Natural killer cell (primary cell): Measurements from ENCODE around the gene SKI. TPM values are rescaled to one million over a fixed set of nuclear protein-coding genes. Genes with fewer than 3 reads are reported as not detected.

ENCODE experiments used
- ATAC-seq, 3 donors: fragments of 150-1000 bp in 2 of 3; fragments of 200-7000 bp in 1 of 3; cut with Tn5 transposase; 1 replicate in 1 of 3; 2 replicates in 2 of 3; pipeline ENCODE4 v1.10.0; 2021; ENCODE audit warnings: mild to moderate bottlenecking in 2 of 3, moderate library complexity in 2 of 3
- DNase-seq, 2 donors: peaks; one replicate each; pipeline versions ENCODE4 v3.0.0 to v3.0.0-alpha.2; 2013 to 2021; ENCODE audit warnings: mixed read lengths in 1 of 2
- H3K27ac ChIP-seq: one replicate; pipeline ENCODE4 v1.5.1; 2013; ENCODE audit warnings: mild to moderate bottlenecking, low read length
- H3K27me3 ChIP-seq: one replicate; pipeline ENCODE4 v1.6.1; 2013; ENCODE audit warnings: low read length; ENCODE audit not compliant: control insufficient read depth, insufficient read depth
- H3K36me3 ChIP-seq: one replicate; pipeline ENCODE4 v1.6.1; 2013; ENCODE audit warnings: low read length; ENCODE audit not compliant: control insufficient read depth, insufficient read depth
- H3K4me1 ChIP-seq: one replicate; pipeline ENCODE4 v1.6.1; 2013; ENCODE audit warnings: low read length; ENCODE audit not compliant: control insufficient read depth, insufficient read depth
- H3K4me3 ChIP-seq: one replicate; pipeline ENCODE4 v1.5.1; 2013; ENCODE audit warnings: low read length
- H3K9me3 ChIP-seq: one replicate; pipeline ENCODE4 v1.6.1; 2013; ENCODE audit warnings: low read length; ENCODE audit not compliant: control insufficient read depth, insufficient read depth
- H3K27ac Mint-ChIP-seq, 2 donors: one replicate each; pipeline ENCODE4 v1.8.0; 2022; ENCODE audit warnings: mild to moderate bottlenecking in 2 of 2, mixed read lengths in 2 of 2, moderate library complexity in 1 of 2
- H3K27me3 Mint-ChIP-seq, 2 donors: one replicate each; pipeline ENCODE4 v1.8.0; 2022; ENCODE audit warnings: low read depth in 2 of 2, mixed read lengths in 2 of 2
- H3K36me3 Mint-ChIP-seq: one replicate; pipeline ENCODE4 v1.8.0; 2022; ENCODE audit warnings: mixed read lengths
- H3K4me1 Mint-ChIP-seq, 2 donors: one replicate each; pipeline ENCODE4 v1.8.0; 2022; ENCODE audit warnings: mixed read lengths in 2 of 2
- H3K4me3 Mint-ChIP-seq: one replicate; pipeline ENCODE4 v1.8.0; 2022; ENCODE audit warnings: mild to moderate bottlenecking, moderate library complexity, mixed read lengths
- H3K9me3 Mint-ChIP-seq, 2 donors: one replicate each; pipeline ENCODE4 v1.8.0; 2022; ENCODE audit warnings: mixed read lengths in 2 of 2
- WGBS: methylation state at CpG from one replicate; pipeline ENCODE4 v1.1.7; 2013; ENCODE audit warnings: missing lambda C conversion rate; ENCODE audit not compliant: insufficient coverage; 5-methylcytosine and 5-hydroxymethylcytosine counted together
- intact Hi-C: fragments of 100-400 bp; cut with micrococcal nuclease; formaldehyde crosslinking; loops from one replicate; pipeline ENCODE4 v1.14.2; 2022
- total RNA-seq, 4 donors: library from RNA; stranded (reverse); fragments of 120-200 nt in 1 of 4; gene quantifications; one replicate each; pipeline versions ENCODE4 v1.2.3 to v1.2.4, GENCODE V29; 2013 to 2022
- TF ChIP-seq, protein P1 (sequence below): fragments of 200-600 bp; IDR thresholded peaks from one replicate; pipeline ENCODE4 v1.8.0; 2022; ENCODE audit warnings: antibody characterized with exemption

SKI gene
- total RNA-seq, 3 donors from 2014 or later (not counting 1 experiment from before 2014, with no cell fraction given): 96.9 to 145 (median 140) TPM

DNA sequence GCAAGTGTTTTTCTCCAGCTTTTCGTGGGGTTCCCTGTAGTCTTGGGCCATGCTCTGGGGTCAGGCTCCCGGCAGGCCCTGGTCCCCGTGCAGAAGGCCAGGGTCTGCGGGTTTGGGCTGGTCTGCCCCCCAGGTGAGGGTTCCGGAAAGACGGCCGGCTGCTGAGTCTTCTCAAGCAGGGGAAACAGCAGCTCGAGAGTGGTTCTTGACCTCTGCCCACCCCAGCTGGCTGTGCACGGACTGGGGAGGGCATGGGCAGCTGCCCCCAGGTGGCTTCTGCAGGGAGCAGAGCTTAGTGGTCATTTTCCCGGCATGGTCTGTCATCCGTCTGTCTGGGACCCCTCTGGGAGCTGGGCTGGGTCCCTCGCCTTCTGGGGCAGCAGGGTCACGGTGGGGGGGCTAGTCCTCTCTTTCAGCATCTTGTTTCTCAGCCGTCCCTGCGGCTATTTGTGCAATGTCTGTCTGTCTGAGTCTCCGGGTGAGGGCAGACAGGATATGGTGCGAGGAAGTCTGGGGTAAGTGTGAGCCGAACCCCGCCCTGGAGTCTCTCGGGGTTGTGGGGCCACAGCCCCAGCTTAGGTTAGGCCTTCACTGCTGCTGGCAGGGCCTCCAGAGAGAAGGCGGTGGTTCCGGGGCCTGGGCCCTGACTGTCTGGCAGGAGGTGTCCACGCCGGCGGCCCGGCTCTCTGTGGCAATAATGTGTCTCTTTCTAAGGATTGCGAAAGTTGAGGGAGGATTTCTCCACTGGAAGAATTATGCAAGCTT is 6.1 kb downstream of the SKI start:
- Mint-ChIP-seq H3K4me3 (peak overlapping the region; percentile 93), H3K27ac (peak overlapping the region; percentile 88 to 97), H3K4me1 (peaks cover 61 to 70% of the 10 kb centered on the region in 2 donors), H3K36me3 (no peaks in the 10 kb centered on the region), H3K9me3 (no peaks in the 10 kb centered on the region), H3K27me3 (no peaks in the 10 kb centered on the region)
- H3K27me3 ChIP-seq: no peaks in the 10 kb centered on the region
- no peaks in the 10 kb centered on the region for H3K36me3 ChIP-seq
- ATAC-seq (peak; percentile 75 to 89 (median 77)), DNase-seq (peak; percentile 76 to 92)
- no peaks in the 10 kb centered on the region for H3K9me3 ChIP-seq
- peaks cover 98% of the 10 kb centered on the region for H3K4me1 ChIP-seq
- intact Hi-C loops: loop anchor here (2.0 to 5.0 kb wide), 4 partner anchors 21 to 67 kb away; no protein-coding TSS in a partner anchor
- peak overlapping the region; percentile 16 for H3K4me3 ChIP-seq
- WGBS: 13% methylated on average over 27 of the region's 27 CpGs
- TF ChIP-seq, protein P1, sequence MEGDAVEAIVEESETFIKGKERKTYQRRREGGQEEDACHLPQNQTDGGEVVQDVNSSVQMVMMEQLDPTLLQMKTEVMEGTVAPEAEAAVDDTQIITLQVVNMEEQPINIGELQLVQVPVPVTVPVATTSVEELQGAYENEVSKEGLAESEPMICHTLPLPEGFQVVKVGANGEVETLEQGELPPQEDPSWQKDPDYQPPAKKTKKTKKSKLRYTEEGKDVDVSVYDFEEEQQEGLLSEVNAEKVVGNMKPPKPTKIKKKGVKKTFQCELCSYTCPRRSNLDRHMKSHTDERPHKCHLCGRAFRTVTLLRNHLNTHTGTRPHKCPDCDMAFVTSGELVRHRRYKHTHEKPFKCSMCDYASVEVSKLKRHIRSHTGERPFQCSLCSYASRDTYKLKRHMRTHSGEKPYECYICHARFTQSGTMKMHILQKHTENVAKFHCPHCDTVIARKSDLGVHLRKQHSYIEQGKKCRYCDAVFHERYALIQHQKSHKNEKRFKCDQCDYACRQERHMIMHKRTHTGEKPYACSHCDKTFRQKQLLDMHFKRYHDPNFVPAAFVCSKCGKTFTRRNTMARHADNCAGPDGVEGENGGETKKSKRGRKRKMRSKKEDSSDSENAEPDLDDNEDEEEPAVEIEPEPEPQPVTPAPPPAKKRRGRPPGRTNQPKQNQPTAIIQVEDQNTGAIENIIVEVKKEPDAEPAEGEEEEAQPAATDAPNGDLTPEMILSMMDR: no peak
- H3K27ac ChIP-seq: peak overlapping the region; percentile 85

- intact Hi-C loops: loop anchor here (2.0 to 5.0 kb wide), 4 partner anchors 20 to 66 kb away; no protein-coding TSS in a partner anchor
- peak overlapping the region; percentile 93 for H3K4me3 Mint-ChIP-seq
- DNase-seq (peak in 1 of 2 donors; percentile 70), ATAC-seq (peak; percentile 46 to 64 (median 49))
- 3% methylated on average over 3 of the region's 4 CpGs for WGBS
- Histone ChIP-seq H3K4me3 (no peak overlapping the region), H3K9me3 (no peaks in the 10 kb centered on the region), H3K27me3 (no peaks in the 10 kb centered on the region), H3K4me1 (peaks cover 98% of the 10 kb centered on the region), H3K36me3 (no peaks in the 10 kb centered on the region), H3K27ac (peak overlapping the region; percentile 85)
- no peaks in the 10 kb centered on the region for H3K36me3 Mint-ChIP-seq
- H3K9me3 Mint-ChIP-seq: no peaks in the 10 kb centered on the region
- peak overlapping the region; percentile 88 to 97 for H3K27ac Mint-ChIP-seq
- TF ChIP-seq, protein P1: no peak
- peaks cover 66 to 70% of the 10 kb centered on the region in 2 donors for H3K4me1 Mint-ChIP-seq
- H3K27me3 Mint-ChIP-seq: no peaks in the 10 kb centered on the region
Measured at GRCh38 chr1:2234762-2235113, 6.6 kb downstream of the SKI start.

GRCh38 chr1:2235300-2235998 is 7.3 kb downstream of the SKI start:
- no peak overlapping the region for H3K4me3 ChIP-seq
- intact Hi-C loops: loop anchor here (2.0 kb wide), 3 partner anchors 19 to 65 kb away; no protein-coding TSS in a partner anchor

More at GRCh38 chr1:2235300-2235998, 7.3 kb downstream of the SKI start:
- Mint-ChIP-seq H3K27ac (peak overlapping the region; percentile 56 to 97), H3K4me1 (peaks cover 72 to 73% of the 10 kb centered on the region in 2 donors), H3K27me3 (no peaks in the 10 kb centered on the region), H3K4me3 (peak overlapping the region; percentile 93), H3K36me3 (no peaks in the 10 kb centered on the region), H3K9me3 (no peaks in the 10 kb centered on the region)
- DNase-seq (no peak), ATAC-seq (no peak)
- TF ChIP-seq, protein P1: no peak
- Histone ChIP-seq H3K36me3 (no peaks in the 10 kb centered on the region), H3K4me1 (peaks cover 98% of the 10 kb centered on the region), H3K9me3 (no peaks in the 10 kb centered on the region), H3K27me3 (no peaks in the 10 kb centered on the region), H3K27ac (peak overlapping the region; percentile 85)
- 90% methylated on average over 22 of the region's 22 CpGs for WGBS
